BJ (cell line): ENCODE measurements around the gene DLG1. TPM values are rescaled to one million over a fixed set of nuclear protein-coding genes. Genes with fewer than 3 reads are reported as not detected.

Experiments
- CTCF ChIA-PET: fragments of 350-600 bp; formaldehyde crosslinking; extraction: SDS; loops from one replicate; lab custom pipeline; 2021; ENCODE audit warnings: antibody characterized with exemption, inconsistent platforms; lab: Yijun Ruan, JAX
- POLR2A ChIA-PET: fragments of 300-600 bp; sonication (Branson Sonifier 250); formaldehyde crosslinking; extraction: SDS; loops from one replicate; lab custom pipeline; 2021; ENCODE audit warnings: antibody characterized with exemption; lab: Charles Lee
- DNase-seq: peaks from one replicate; pipeline ENCODE4 v3.0.0-alpha.2; 2011; ENCODE audit warnings: low read depth
- H3K27me3 ChIP-seq: 2 replicates; pipeline ENCODE4 v1.6.0; 2011; ENCODE audit warnings: low read length; ENCODE audit not compliant: control insufficient read depth, insufficient read depth
- H3K36me3 ChIP-seq: 2 replicates; pipeline ENCODE4 v1.5.1; 2011; ENCODE audit warnings: low read length; ENCODE audit not compliant: control insufficient read depth, insufficient read depth
- H3K4me3 ChIP-seq: 2 replicates; pipeline ENCODE4 v1.5.1; 2011; ENCODE audit warnings: low read depth, mild to moderate bottlenecking, control low read depth, low read length
- CTCF ChIP-seq: IDR thresholded peaks from 2 replicates; pipeline ENCODE4 v1.5.1; 2011; ENCODE audit warnings: low read depth, mild to moderate bottlenecking, control low read depth, inconsistent platforms, low read length, moderate library complexity; ENCODE audit not compliant: insufficient read depth
- polyA plus RNA-seq: library from polyadenylated mRNA; depleted of rRNA; stranded (reverse); fragments of >200 nt; gene quantifications from 2 replicates; pipeline ENCODE4 v1.2.3, GENCODE V29; 2011

DLG1 gene
- polyA plus RNA-seq, 1 experiment: 40.4 TPM

GRCh38 chr3:197229178-197229577 is 69.2 kb downstream of the DLG1 start:
- DNase-seq: no peak
- Histone ChIP-seq H3K4me3 (no peak overlapping the region), H3K27me3 (no peaks in the 10 kb centered on the region), H3K36me3 (no peaks in the 10 kb centered on the region)
- ChIA-PET CTCF (no interaction called here), POLR2A (no interaction called here)
- TF ChIP-seq CTCF: no peak

- no peak overlapping the region for H3K4me3 ChIP-seq
- POLR2A ChIA-PET: no interaction called here
- CTCF ChIA-PET: interaction anchor here (4.0 kb wide), 1 partner anchor 282 kb away, joined by 18 read pairs; no protein-coding TSS in a partner anchor
- no peaks in the 10 kb centered on the region for H3K36me3 ChIP-seq
- no peak for DNase-seq
- TF ChIP-seq CTCF: no peak
- no peaks in the 10 kb centered on the region for H3K27me3 ChIP-seq
Observed at GRCh38 chr3:197227780-197228574, 70.4 kb downstream of the DLG1 start.

GRCh38 chr3:197226179-197226578 is 72.2 kb downstream of the DLG1 start:
- ChIA-PET CTCF (interaction anchor here (4.0 kb wide), 1 partner anchor 284 kb away, joined by 18 read pairs; no protein-coding TSS in a partner anchor), POLR2A (no interaction called here)
- no peak for TF ChIP-seq CTCF
- Histone ChIP-seq H3K4me3 (no peak overlapping the region), H3K27me3 (no peaks in the 10 kb centered on the region), H3K36me3 (no peaks in the 10 kb centered on the region)
- no peak for DNase-seq

GRCh38 chr3:197225579-197225978 is 72.8 kb downstream of the DLG1 start:
- TF ChIP-seq CTCF: no peak
- Histone ChIP-seq H3K36me3 (no peaks in the 10 kb centered on the region), H3K4me3 (no peak overlapping the region), H3K27me3 (no peaks in the 10 kb centered on the region)
- CTCF ChIA-PET: interaction anchor here (1.2 to 4.0 kb wide), 2 partner anchors 16 to 285 kb away, joined by 5 to 18 read pairs; no protein-coding TSS in a partner anchor
- no peak for DNase-seq
- POLR2A ChIA-PET: no interaction called here

GRCh38 chr3:197224034-197224444 is 74.4 kb downstream of the DLG1 start:
- no peaks in the 10 kb centered on the region for H3K36me3 ChIP-seq
- ChIA-PET POLR2A (no interaction called here), CTCF (interaction anchor here (0.7 to 4.0 kb wide), 7 partner anchors 12 to 286 kb away, joined by 3 to 18 read pairs (median 3); no protein-coding TSS in a partner anchor)
- H3K27me3 ChIP-seq: no peaks in the 10 kb centered on the region
- no peak for DNase-seq
- TF ChIP-seq CTCF: peak; percentile 61
- H3K4me3 ChIP-seq: no peak overlapping the region
